G401.6 (cell line): ENCODE measurements around the gene ERCC6.

Source experiments
- FAIRE-seq: peaks from 2 replicates; lab custom pipeline; 2012; peaks lifted over from hg19 to GRCh38; lab: Jason Lieb, UNC

Gene ERCC6

DNA sequence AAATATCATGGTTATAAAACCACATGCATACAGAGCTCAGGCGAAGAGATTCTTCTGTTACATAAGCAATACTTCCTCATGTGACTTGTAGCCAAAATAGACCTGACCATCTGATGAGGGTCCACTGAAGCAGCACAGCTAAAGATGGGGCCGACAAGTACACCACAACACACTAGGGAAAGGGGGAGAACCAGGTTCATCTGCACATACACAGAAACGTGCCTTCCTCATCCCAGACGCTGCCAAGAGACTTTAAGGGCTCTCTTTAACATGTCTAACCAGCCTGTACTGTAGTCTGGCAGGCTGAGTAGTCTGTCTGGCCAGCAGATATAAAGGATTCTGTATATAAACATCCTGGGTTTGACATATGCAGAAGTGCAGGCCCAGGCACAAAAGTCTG, 30.3 kb downstream of the ERCC6 start:
- no peak for FAIRE-seq

- FAIRE-seq = no peak
Measured at GRCh38 chr10:49508249-49508648, 30.7 kb downstream of the ERCC6 start.

- no peak for FAIRE-seq
Measured at GRCh38 chr10:49505589-49505988, 33.3 kb downstream of the ERCC6 start.

DNA sequence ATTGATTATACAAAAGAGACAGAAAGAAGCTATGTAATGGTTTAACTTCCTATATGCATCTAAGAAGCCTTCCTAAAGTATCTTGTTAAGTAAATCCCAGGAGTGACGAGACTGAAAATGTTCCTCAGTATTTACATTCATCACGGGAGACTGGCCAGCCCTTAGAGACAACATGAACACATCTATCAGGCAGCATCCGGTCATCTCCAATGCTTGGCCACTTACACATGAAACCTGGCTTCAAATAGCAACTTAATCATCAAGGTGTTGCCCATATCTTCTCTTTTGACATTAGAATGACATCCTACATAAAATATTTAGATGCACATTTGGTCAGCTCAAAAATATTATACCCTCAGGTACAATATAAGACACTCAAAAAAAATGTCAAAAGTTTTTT, 33.8 kb downstream of the ERCC6 start:
- FAIRE-seq = no peak

- no peak for FAIRE-seq
Measured at GRCh38 chr10:49504528-49504927, 34.4 kb downstream of the ERCC6 start.

- no peak for FAIRE-seq
Measured at GRCh38 chr10:49502358-49502757, 36.6 kb downstream of the ERCC6 start.

GRCh38 chr10:49500412-49500811, 38.5 kb downstream of the ERCC6 start:
- no peak for FAIRE-seq

- FAIRE-seq = no peak
Measured at GRCh38 chr10:49499305-49499851, 39.5 kb downstream of the ERCC6 start.

GRCh38 chr10:49498425-49498824, 40.5 kb downstream of the ERCC6 start:
- FAIRE-seq = no peak

GRCh38 chr10:49497358-49497757, 41.6 kb downstream of the ERCC6 start:
- no peak for FAIRE-seq

DNA sequence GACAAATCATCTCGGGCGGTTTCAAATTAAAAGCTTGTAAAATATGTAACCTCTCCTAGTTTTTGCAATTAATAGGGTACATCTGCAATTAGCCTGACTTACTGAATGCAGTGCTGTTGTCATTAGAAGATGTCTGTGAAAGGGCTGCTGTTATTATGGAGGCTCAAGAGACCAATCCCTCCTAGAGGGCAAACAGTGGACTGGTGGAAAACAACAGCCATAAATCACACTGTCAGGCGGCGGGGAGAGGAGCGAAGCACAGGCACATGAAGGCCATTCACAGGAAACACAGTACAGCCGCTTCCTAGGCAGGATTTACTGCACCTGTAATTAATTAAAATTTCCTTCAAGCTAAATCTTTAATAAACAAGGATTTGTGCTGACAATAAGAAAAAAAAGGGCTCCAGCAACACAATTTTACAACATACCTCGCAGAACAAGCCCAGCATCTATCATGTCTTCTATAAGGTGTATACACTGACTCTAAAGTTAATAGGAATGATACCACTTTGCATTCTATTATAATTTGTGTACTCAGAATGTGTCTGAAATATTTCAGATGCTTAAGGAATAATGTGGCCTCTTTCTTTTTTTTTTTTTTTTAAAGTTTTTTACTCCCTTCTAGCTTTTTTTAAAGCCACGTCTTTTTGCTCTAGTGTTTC, 50.7 kb downstream of the ERCC6 start:
- no peak for FAIRE-seq

- peak; percentile 64 for FAIRE-seq
Measured at GRCh38 chr10:49486738-49487137, 52.2 kb downstream of the ERCC6 start.

DNA sequence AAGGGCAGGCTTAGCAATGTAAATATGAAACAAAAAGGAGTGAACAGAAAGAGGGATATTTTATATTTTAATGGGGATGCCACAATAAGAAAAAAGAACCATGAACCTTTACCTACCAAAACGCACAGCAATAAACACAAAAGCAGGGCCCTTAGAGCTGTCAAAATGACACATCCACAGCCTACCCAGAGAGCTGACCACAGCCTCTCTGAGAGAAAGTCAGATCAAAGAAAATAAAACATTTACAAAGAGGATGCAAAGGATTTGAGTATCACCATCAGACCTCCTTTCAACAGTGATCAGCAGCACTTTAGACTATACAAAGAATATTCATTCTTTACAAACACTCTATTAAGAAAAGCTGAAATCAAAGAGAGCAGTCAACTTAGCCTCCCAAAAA, 52.9 kb downstream of the ERCC6 start:
- no peak for FAIRE-seq

- FAIRE-seq = no peak
Measured at GRCh38 chr10:49484486-49485235, 54.3 kb downstream of the ERCC6 start.

- FAIRE-seq = no peak
Measured at GRCh38 chr10:49478819-49479218, 60.1 kb downstream of the ERCC6 start.

DNA sequence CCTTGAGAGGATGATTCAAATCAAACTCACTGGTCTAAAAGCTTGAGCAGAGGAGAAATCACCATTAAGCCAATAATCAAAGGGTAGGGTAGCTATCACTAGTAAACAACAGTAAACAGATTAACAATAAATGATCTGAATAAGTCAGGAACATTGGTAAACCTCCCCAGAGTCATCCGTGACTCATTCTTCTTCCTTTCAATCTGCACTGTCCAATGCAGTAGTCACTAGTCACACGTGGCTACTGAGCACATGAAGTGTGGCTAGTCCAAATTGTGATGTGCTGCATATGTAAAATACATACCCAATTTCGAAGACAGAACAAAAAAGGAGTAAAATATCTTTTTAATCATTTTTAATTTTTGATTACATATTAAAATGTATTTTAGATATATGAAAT, 64.0 kb downstream of the ERCC6 start:
- FAIRE-seq = no peak

GRCh38 chr10:49471532-49471931, 67.4 kb downstream of the ERCC6 start:
- no peak for FAIRE-seq

- FAIRE-seq = no peak
Measured at GRCh38 chr10:49465736-49466135, 73.2 kb downstream of the ERCC6 start.
